ENCODE data around the gene NAB1. TPM values are rescaled to one million over a fixed set of nuclear protein-coding genes. Genes with fewer than 3 reads are reported as not detected.
"Not testable (repeated sequence)": the region's sequence is repeated elsewhere in the genome, so short reads cannot be mapped to it uniquely, and the experiment has no call there.

Gene NAB1
- total RNA-seq, 1 donor from 2014 or later: 39.7 TPM

DNA sequence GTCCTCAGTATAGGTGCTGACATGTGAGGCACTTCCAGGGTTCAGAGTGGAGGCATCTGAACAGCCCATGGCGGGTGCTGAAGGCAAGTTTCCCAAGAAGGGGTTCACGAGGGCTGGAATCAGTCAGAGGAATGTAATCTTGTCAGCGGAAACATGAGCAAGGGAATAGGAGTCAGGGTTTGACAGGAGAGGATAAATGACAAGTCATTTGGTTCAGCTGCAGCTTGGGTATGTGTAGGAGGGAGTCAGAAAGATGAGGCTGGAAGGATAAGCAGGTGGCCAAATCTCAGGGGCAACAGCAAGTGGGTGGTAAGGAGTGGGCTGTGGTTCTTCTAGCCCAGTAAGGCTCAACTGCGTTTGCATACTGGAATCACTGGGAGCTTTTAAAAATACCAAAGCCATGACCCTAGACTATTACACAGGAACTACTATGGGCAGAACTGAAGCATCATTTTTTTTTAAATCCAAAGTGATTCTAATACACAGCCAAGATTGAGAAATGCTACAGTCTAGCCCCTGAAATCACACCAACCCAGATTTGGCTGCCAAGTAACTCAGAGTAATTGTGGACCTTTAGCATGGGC lies 41.8 kb upstream of the NAB1 start:
- TF ChIP-seq, protein P1, sequence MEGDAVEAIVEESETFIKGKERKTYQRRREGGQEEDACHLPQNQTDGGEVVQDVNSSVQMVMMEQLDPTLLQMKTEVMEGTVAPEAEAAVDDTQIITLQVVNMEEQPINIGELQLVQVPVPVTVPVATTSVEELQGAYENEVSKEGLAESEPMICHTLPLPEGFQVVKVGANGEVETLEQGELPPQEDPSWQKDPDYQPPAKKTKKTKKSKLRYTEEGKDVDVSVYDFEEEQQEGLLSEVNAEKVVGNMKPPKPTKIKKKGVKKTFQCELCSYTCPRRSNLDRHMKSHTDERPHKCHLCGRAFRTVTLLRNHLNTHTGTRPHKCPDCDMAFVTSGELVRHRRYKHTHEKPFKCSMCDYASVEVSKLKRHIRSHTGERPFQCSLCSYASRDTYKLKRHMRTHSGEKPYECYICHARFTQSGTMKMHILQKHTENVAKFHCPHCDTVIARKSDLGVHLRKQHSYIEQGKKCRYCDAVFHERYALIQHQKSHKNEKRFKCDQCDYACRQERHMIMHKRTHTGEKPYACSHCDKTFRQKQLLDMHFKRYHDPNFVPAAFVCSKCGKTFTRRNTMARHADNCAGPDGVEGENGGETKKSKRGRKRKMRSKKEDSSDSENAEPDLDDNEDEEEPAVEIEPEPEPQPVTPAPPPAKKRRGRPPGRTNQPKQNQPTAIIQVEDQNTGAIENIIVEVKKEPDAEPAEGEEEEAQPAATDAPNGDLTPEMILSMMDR (conservative IDR thresholded peaks at IDR 0.05): no peak
- H3K9me3 Mint-ChIP-seq: peaks cover 9% of the 10 kb centered on the region
- H3K36me3 Mint-ChIP-seq: peaks cover 4% of the 10 kb centered on the region
- DNase-seq (ENCODE audit: extremely low spot score, unreplicated experiment): no peak
- peaks cover 10% of the 10 kb centered on the region for H3K4me1 Mint-ChIP-seq (ENCODE audit: unreplicated experiment)
- H3K27ac Mint-ChIP-seq: no peak overlapping the region
- peaks cover 3% of the 10 kb centered on the region for H3K27me3 Mint-ChIP-seq
- H3K4me3 Mint-ChIP-seq: no peak overlapping the region

DNA sequence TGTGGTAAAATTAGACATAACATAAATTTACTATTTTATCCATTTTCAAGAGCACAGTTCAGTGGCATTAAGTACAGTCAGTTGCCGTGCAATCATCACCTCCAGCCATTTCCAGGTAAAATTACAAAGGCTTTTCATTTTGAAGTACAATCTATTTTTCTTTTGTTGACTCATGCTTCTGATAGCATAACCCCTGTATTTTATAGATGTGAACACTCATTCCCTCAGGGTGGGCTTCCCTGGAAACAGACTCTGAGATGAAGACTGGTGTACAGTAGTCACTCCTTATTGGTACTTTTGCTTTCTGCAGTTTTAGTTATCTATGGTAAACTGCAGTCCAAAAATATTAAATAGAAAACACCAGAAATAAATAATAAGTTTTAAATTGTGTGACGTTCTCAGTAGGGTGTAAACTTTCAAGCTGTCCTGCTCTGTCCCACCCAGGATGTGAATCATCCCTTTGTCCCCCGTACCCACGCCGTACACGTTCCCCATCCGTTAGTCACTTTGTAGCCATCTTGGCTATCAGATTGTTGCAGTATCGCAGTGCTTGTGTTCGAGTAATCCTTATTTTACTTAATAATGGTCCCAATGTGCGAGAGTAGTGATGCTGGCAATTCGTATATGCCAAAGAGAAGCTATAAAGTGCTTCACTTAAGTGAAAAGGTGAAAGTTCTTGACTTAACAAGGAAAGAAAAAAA lies 41.1 kb upstream of the NAB1 start:
- peaks cover 9% of the 10 kb centered on the region for H3K9me3 Mint-ChIP-seq
- peaks cover 4% of the 10 kb centered on the region for H3K36me3 Mint-ChIP-seq
- no peaks in the 10 kb centered on the region for H3K27me3 Mint-ChIP-seq
- no peak overlapping the region for H3K27ac Mint-ChIP-seq
- no peak for DNase-seq (ENCODE audit: extremely low spot score, unreplicated experiment)
- TF ChIP-seq, protein P1 (conservative IDR thresholded peaks at IDR 0.05): no peak
- no peak overlapping the region for H3K4me3 Mint-ChIP-seq
- H3K4me1 Mint-ChIP-seq (ENCODE audit: unreplicated experiment): peaks cover 10% of the 10 kb centered on the region

DNA sequence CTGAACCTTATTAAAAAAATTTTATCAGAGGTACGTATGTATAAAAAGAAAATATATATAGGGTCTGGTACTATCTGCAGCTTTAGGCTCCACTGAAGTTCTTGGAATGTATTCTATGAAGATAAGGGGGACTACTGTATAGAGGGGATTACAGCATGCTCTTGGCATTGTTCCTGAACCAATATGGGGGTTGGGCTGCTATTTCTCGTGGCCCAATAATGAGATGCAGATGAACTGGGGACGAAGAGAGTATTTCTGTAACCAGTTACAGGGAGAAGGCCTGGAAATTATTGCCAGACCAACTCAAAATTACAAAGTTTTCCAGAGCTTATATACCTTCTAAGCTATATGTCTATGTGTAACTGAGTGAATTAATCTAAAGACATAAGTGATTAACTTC lies 40.0 kb upstream of the NAB1 start:
- H3K36me3 Mint-ChIP-seq; H3K4me3 Mint-ChIP-seq; H3K9me3 Mint-ChIP-seq; H3K27me3 Mint-ChIP-seq; DNase-seq (ENCODE audit: extremely low spot score, unreplicated experiment): not testable (repeated sequence)
- peak overlapping the region; percentile 51 for H3K27ac Mint-ChIP-seq
- peaks cover 10% of the 10 kb centered on the region for H3K4me1 Mint-ChIP-seq (ENCODE audit: unreplicated experiment)

DNA sequence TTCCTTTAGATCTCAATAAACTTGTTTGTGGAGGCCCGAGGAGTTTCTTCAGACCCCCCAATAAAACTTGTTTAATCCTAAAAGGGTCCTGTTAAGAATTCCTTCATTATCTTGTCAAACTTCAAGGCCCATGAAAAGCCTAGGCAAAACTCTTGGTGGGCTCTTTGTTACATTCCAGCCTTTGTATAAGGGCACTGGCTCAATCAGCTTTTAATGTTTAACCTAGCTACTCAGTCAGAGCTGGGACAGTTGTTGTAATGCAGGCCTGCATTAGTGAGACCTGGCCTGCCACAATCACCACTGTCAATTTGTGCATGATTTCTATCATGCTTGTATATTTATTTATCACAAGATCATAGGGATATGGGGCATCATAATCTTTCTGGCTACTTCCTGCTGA lies 39.5 kb upstream of the NAB1 start:
- not testable (repeated sequence) for DNase-seq (ENCODE audit: extremely low spot score, unreplicated experiment); H3K9me3 Mint-ChIP-seq; H3K27me3 Mint-ChIP-seq; H3K36me3 Mint-ChIP-seq; H3K27ac Mint-ChIP-seq; H3K4me3 Mint-ChIP-seq
- peaks cover 10% of the 10 kb centered on the region for H3K4me1 Mint-ChIP-seq (ENCODE audit: unreplicated experiment)

DNA sequence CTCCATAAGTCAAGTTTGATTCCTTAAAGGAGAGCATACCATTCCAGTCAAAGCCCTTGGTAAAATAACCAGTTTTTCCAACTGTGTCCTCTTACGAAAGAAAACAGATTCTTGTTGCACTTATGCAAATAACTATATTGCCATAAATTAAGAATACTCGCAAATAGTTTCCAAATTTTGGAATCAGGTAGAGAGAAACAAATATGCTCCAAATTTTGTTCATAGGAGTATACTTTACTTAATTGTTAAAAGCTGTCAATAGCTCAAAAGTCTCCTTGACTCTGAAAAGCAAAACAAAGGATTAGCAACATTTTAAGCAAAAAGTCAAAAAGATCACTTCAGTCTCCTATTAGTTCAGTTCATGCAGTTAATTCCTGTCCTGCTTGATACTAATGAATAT lies 38.4 kb upstream of the NAB1 start:
- not testable (repeated sequence) for H3K9me3 Mint-ChIP-seq; H3K36me3 Mint-ChIP-seq; DNase-seq (ENCODE audit: extremely low spot score, unreplicated experiment); H3K4me3 Mint-ChIP-seq; H3K27me3 Mint-ChIP-seq; H3K27ac Mint-ChIP-seq
- peaks cover 10% of the 10 kb centered on the region for H3K4me1 Mint-ChIP-seq (ENCODE audit: unreplicated experiment)

DNA sequence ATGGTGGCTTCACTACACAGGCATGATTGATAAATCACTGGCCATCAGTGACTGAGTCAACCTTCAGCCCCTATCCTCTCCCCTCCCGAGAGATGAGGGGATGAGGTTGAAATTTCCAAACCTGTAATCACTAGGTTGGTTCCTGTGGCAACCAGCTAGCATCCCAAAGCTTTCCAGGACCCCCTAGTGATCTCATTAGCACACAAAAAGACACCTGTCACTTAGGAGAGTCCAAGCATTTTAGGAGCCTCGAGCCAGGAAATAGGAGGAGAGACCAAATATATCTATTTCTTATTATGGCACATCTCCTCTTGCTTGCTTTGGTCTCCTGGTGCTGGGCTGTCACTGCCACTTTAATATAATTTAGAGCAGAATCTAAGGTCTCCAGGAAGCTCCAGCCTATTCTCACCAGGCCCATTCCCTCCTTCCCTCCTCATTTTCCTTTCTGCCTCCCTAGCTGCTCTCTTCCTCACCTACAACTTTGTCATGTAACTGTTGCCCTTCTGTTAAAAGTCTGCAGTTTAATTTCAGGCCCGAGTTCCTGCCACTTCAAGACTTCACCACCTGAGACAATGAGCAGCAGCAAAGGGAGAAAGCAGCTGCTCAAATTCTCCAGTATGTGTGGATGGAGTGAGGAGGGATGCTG lies 33.2 kb upstream of the NAB1 start:
- no peaks in the 10 kb centered on the region for H3K27me3 Mint-ChIP-seq

DNA sequence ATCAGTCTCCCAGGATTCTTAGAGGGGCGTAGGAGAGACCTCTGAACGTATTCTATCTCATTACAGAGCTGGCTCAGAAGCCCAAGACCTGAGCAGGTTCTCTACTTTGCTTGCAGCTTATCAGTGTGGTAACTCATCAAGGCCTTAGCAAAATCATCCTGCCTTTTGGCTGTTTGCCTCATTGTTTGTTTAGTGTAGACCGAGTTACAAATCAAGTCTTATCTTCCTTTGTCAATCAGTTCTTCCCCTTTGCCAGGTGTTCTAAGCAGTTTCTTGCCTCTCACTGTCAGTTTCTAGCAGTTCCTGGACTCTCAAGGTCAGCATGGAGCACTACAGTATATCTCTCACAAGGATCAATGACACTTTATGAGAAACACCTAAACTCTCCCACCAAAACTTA lies 30.9 kb upstream of the NAB1 start:
- no peaks in the 10 kb centered on the region for H3K27me3 Mint-ChIP-seq
- H3K27ac Mint-ChIP-seq: no peak overlapping the region
- H3K4me1 Mint-ChIP-seq (ENCODE audit: unreplicated experiment): peaks cover 7% of the 10 kb centered on the region

More for the DNA sequence above, 33.2 kb upstream of the NAB1 start:
- peaks cover 4% of the 10 kb centered on the region for H3K9me3 Mint-ChIP-seq
- H3K27ac Mint-ChIP-seq: no peak overlapping the region
- H3K4me1 Mint-ChIP-seq (ENCODE audit: unreplicated experiment): peaks cover 7% of the 10 kb centered on the region
- no peak for DNase-seq (ENCODE audit: extremely low spot score, unreplicated experiment)
- no peak overlapping the region for H3K4me3 Mint-ChIP-seq
- H3K36me3 Mint-ChIP-seq: no peaks in the 10 kb centered on the region
- TF ChIP-seq, protein P1 (conservative IDR thresholded peaks at IDR 0.05): no peak

More for the DNA sequence above, 30.9 kb upstream of the NAB1 start:
- no peak for DNase-seq (ENCODE audit: extremely low spot score, unreplicated experiment)
- Mint-ChIP-seq H3K4me3 (no peak overlapping the region), H3K36me3 (no peaks in the 10 kb centered on the region), H3K9me3 (no peaks in the 10 kb centered on the region)
- TF ChIP-seq, protein P1 (conservative IDR thresholded peaks at IDR 0.05): no peak
